ENCODE results near the gene ADGRF3. TPM values are rescaled to one million over a fixed set of nuclear protein-coding genes. Genes with fewer than 3 reads are reported as not detected.
A peak's percentile ranks its signal among the peaks of the same experiment; 100 is the strongest.
"Not testable (repeated sequence)": the region's sequence is repeated elsewhere in the genome, so short reads cannot be mapped to it uniquely, and the experiment has no call there.

ADGRF3 gene
- total RNA-seq, 1 donor from 2014 or later, result 0.12 TPM

GRCh38 chr2:26269571-26270158, 76.9 kb downstream of the ADGRF3 start:
- Mint-ChIP-seq H3K27ac (ENCODE audit: unreplicated experiment) (no peak overlapping the region), H3K4me1 (ENCODE audit: low read depth) (peaks cover 31% of the 10 kb centered on the region), H3K27me3 (ENCODE audit: low read depth) (no peaks in the 10 kb centered on the region), H3K9me3 (ENCODE audit: low read depth) (no peaks in the 10 kb centered on the region), H3K36me3 (ENCODE audit: low read depth) (peaks cover 11% of the 10 kb centered on the region), H3K4me3 (ENCODE audit: unreplicated experiment) (no peak overlapping the region)
- no peak for TF ChIP-seq CTCF (IDR thresholded peaks at IDR 0.05)
- DNase-seq (ENCODE audit: low spot score), result no peak

- DNase-seq (ENCODE audit: low spot score); H3K9me3 Mint-ChIP-seq (ENCODE audit: low read depth); H3K4me3 Mint-ChIP-seq (ENCODE audit: unreplicated experiment); H3K27me3 Mint-ChIP-seq (ENCODE audit: low read depth): not testable (repeated sequence)
- Mint-ChIP-seq H3K27ac (ENCODE audit: unreplicated experiment) (peak overlapping the region; percentile 22), H3K4me1 (ENCODE audit: low read depth) (peaks cover 23% of the 10 kb centered on the region), H3K36me3 (ENCODE audit: low read depth) (peaks cover 12% of the 10 kb centered on the region)
Observed at GRCh38 chr2:26268670-26269385, 77.8 kb downstream of the ADGRF3 start.

GRCh38 chr2:26268213-26268612, 78.4 kb downstream of the ADGRF3 start:
- Mint-ChIP-seq H3K27me3 (ENCODE audit: low read depth) (no peaks in the 10 kb centered on the region), H3K4me3 (ENCODE audit: unreplicated experiment) (no peak overlapping the region), H3K27ac (ENCODE audit: unreplicated experiment) (no peak overlapping the region), H3K9me3 (ENCODE audit: low read depth) (no peaks in the 10 kb centered on the region), H3K4me1 (ENCODE audit: low read depth) (peaks cover 17% of the 10 kb centered on the region), H3K36me3 (ENCODE audit: low read depth) (peaks cover 18% of the 10 kb centered on the region)
- no peak for DNase-seq (ENCODE audit: low spot score)
- no peak for TF ChIP-seq CTCF (IDR thresholded peaks at IDR 0.05)

- not testable (repeated sequence) for H3K27me3 Mint-ChIP-seq (ENCODE audit: low read depth); H3K9me3 Mint-ChIP-seq (ENCODE audit: low read depth); H3K4me3 Mint-ChIP-seq (ENCODE audit: unreplicated experiment); H3K27ac Mint-ChIP-seq (ENCODE audit: unreplicated experiment); DNase-seq (ENCODE audit: low spot score); H3K4me1 Mint-ChIP-seq (ENCODE audit: low read depth)
- peaks cover 19% of the 10 kb centered on the region for H3K36me3 Mint-ChIP-seq (ENCODE audit: low read depth)
Observed at GRCh38 chr2:26258836-26259235, 87.8 kb downstream of the ADGRF3 start.

Other genes starting within 250 kb of the ADGRF3 start
- 6.5 to 22.6 TPM (median 19.1 TPM) in 3 replicates for gene GAREM2, start 173.7 kb downstream of the ADGRF3 start, total RNA-seq
- gene HADHA, start 102.2 kb downstream of the ADGRF3 start, total RNA-seq, result 98.0 to 119 TPM (median 103 TPM) in 3 replicates
- 85.0 to 96.8 TPM (median 89.1 TPM) in 3 replicates for gene HADHB, start 101.8 kb downstream of the ADGRF3 start, total RNA-seq
- 15.5 to 22.2 TPM (median 17.2 TPM) in 3 replicates for gene SELENOI, start 646 bp downstream of the ADGRF3 start, total RNA-seq
- gene DRC1, start 55.1 kb upstream of the ADGRF3 start, total RNA-seq, result 0.17 TPM in 1 of 3 replicates, not detected in the others
- not detected in 3 replicates for gene OTOF, start 131.3 kb upstream of the ADGRF3 start, total RNA-seq

Measured in chondrocyte (in vitro differentiated cells).